Calu3 (cell line): ENCODE data around the gene CLEC16A. TPM values are rescaled to one million over a fixed set of nuclear protein-coding genes. Genes with fewer than 3 reads are reported as not detected.

Source experiments
- BruUV-seq: library from RNA; stranded (reverse); fragments of 400-500 nt; replicated peaks from 2 replicates; lab custom pipeline; 2021; lab: Mats Ljungman, UMichigan
- CTCF ChIA-PET: fragments of 300-600 bp; sonication (Branson Sonifier 250); formaldehyde crosslinking; loops from one replicate; lab custom pipeline; 2022; ENCODE audit warnings: antibody characterized with exemption; lab: Charles Lee
- DNase-seq: peaks from one replicate; pipeline ENCODE4 v3.0.0; 2022
- H3K27ac Mint-ChIP-seq: one replicate; pipeline ENCODE4 v1.8.0; 2022; ENCODE audit warnings: mixed read lengths; ENCODE audit not compliant: unreplicated experiment
- H3K27me3 Mint-ChIP-seq: one replicate; pipeline ENCODE4 v1.8.0; 2022; ENCODE audit warnings: mixed read lengths; ENCODE audit not compliant: unreplicated experiment
- H3K36me3 Mint-ChIP-seq: one replicate; pipeline ENCODE4 v1.8.0; 2022; ENCODE audit warnings: mild to moderate bottlenecking, moderate library complexity, mixed read lengths; ENCODE audit not compliant: insufficient read depth, unreplicated experiment
- H3K4me1 Mint-ChIP-seq: one replicate; pipeline ENCODE4 v1.8.0; 2022; ENCODE audit warnings: mild to moderate bottlenecking, low read depth, mixed read lengths; ENCODE audit not compliant: unreplicated experiment
- H3K4me3 Mint-ChIP-seq: one replicate; pipeline ENCODE4 v1.8.0; 2022; ENCODE audit warnings: mild to moderate bottlenecking, low read depth, moderate library complexity, mixed read lengths; ENCODE audit not compliant: unreplicated experiment
- H3K9me3 Mint-ChIP-seq: one replicate; pipeline ENCODE4 v1.8.0; 2022; ENCODE audit warnings: low read depth, mixed read lengths; ENCODE audit not compliant: unreplicated experiment
- CTCF ChIP-seq: fragments of 200-600 bp; IDR thresholded peaks from one replicate; pipeline ENCODE4 v1.8.0; 2022; ENCODE audit warnings: antibody characterized with exemption; ENCODE audit not compliant: unreplicated experiment
- intact Hi-C: fragments of 100-400 bp; cut with micrococcal nuclease; formaldehyde crosslinking; loops from one replicate; pipeline ENCODE4 v1.10.0; 2022; ENCODE audit not compliant: unreplicated experiment
- total RNA-seq: library from RNA; stranded (reverse); gene quantifications from 2 replicates; pipeline ENCODE4 v1.2.3, GENCODE V29; 2022

CLEC16A gene
- total RNA-seq, 1 experiment from 2014 or later = 33.0 TPM

DNA sequence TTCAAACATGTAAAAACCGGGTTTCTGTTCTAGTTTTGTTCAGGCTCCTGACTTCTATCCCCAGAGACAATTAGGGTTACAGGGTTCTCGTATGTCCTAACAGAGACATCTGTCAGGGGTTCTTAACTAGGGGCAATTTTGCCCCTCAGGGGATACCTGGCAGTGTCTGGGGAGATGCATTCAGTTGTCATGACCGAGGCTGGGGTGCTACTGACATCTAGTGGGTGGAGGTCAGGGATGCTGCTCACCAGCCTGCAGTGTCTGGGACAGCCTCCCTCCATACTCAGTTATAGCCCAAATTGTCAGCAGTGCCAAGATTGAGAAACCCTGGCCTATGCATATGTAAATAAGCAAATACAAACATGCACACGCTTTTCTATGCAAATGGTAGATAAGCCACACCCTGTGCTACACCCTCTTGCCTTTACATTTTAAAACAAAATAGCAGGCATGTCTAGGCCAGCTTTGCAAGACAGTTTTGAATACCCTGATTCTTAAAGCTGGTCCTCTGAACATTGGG is 37.4 kb downstream of the CLEC16A start:
- peak; percentile 37 for DNase-seq
- no peaks in the 10 kb centered on the region for H3K27me3 Mint-ChIP-seq
- no peak overlapping the region for H3K4me3 Mint-ChIP-seq
- H3K9me3 Mint-ChIP-seq = no peaks in the 10 kb centered on the region
- no peak overlapping the region for H3K27ac Mint-ChIP-seq
- peaks cover 21% of the 10 kb centered on the region for H3K4me1 Mint-ChIP-seq
- BruUV-seq = no TSS peak
- intact Hi-C loops = no loop called here
- peaks cover 7% of the 10 kb centered on the region for H3K36me3 Mint-ChIP-seq
- no peak for TF ChIP-seq CTCF
- CTCF ChIA-PET = interaction anchor here (0.6 to 2.8 kb wide), 2 partner anchors 124 to 275 kb away, joined by 7 to 25 read pairs; partner anchors contain the start of gene SOCS1

DNA sequence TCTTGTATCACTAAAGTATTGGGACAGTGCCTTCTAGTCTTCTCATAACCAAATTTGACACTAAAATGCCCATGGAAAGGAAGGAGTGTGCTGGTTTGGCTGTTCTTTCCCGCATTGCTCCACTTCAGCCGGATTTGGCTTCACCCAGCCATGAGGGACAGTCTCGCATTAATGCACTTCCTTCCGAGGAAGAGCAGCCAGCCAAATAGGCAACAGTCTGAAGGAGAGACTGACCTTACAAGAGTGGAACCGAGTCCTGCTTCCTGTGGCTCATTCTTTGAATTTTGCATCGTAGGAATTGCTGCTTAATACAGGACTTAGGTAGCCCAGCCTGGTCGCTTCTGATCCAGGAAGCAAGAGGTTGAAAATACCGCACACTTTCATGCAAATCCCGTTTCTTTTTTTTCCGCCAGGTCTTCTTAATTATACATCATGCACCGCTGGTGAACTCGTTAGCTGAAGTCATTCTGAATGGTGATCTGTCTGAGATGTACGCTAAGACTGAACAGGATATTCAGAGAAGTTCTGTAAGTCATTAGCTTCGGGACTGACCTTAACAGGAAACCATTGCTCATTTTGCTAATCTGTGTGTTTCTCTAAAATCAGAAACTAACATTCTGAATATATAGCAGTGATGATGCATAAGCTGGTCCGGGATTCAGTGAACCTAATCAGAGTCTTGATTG is 38.2 kb downstream of the CLEC16A start:
- DNase-seq = no peak
- no peaks in the 10 kb centered on the region for H3K27me3 Mint-ChIP-seq
- no peaks in the 10 kb centered on the region for H3K9me3 Mint-ChIP-seq
- no TSS peak for BruUV-seq
- peaks cover 4% of the 10 kb centered on the region for H3K36me3 Mint-ChIP-seq
- CTCF ChIA-PET = interaction anchor here (0.6 to 2.8 kb wide), 8 partner anchors 10 to 374 kb away, joined by 3 to 25 read pairs (median 5); partner anchors contain the start of gene SOCS1
- no peak overlapping the region for H3K27ac Mint-ChIP-seq
- H3K4me3 Mint-ChIP-seq = no peak overlapping the region
- peaks cover 27% of the 10 kb centered on the region for H3K4me1 Mint-ChIP-seq
- TF ChIP-seq CTCF = no peak
- intact Hi-C loops = no loop called here

DNA sequence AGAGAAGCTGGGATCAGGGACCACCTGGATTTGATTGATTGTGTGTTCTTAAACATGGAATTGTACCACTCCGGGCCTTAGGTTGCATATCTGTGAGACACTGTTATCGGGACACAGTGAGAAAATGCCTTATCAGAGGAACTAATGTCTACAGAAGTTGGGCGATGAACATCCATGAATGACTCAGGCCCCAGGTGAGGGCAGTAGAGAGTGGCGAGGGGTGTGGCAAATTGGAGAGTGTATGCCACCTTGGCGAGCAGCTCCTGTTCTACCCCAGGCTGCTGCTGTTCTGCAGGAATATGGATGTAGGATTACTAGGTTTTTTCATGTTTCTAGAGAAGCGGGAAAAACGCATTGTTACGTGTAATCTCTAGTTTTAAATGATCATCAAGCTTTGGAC is 38.8 kb downstream of the CLEC16A start:
- Mint-ChIP-seq H3K36me3 (peaks cover 4% of the 10 kb centered on the region), H3K27me3 (no peaks in the 10 kb centered on the region), H3K4me1 (peaks cover 33% of the 10 kb centered on the region), H3K4me3 (no peak overlapping the region), H3K27ac (no peak overlapping the region), H3K9me3 (no peaks in the 10 kb centered on the region)
- peak; percentile 60 for DNase-seq
- intact Hi-C loops = no loop called here
- no peak for TF ChIP-seq CTCF
- CTCF ChIA-PET = interaction anchor here (0.5 to 2.8 kb wide), 9 partner anchors 9 to 604 kb away, joined by 3 to 25 read pairs (median 5); partner anchors contain the start of gene SOCS1
- BruUV-seq = no TSS peak

GRCh38 chr16:10984509-10984908 is 40.1 kb downstream of the CLEC16A start:
- intact Hi-C loops = no loop called here
- DNase-seq = no peak
- no peak for TF ChIP-seq CTCF
- Mint-ChIP-seq H3K36me3 (peaks cover 4% of the 10 kb centered on the region), H3K4me3 (no peak overlapping the region), H3K4me1 (peaks cover 43% of the 10 kb centered on the region), H3K9me3 (no peaks in the 10 kb centered on the region), H3K27me3 (no peaks in the 10 kb centered on the region), H3K27ac (no peak overlapping the region)
- CTCF ChIA-PET = interaction anchor here (1.6 to 2.8 kb wide), 3 partner anchors 13 to 272 kb away, joined by 3 to 25 read pairs (median 5); partner anchors contain the start of gene SOCS1
- no TSS peak for BruUV-seq
